IPS DF 6.9 (cell line): ENCODE data around the gene BMAL1.

ENCODE experiments used
- DNase-seq: peaks from one replicate; pipeline ENCODE4 v3.0.0-alpha.2; 2013; ENCODE audit warnings: low read depth, low spot score
- H3K27ac ChIP-seq: one replicate; pipeline ENCODE4 v1.5.1; 2013; ENCODE audit warnings: low read length, control low read depth
- H3K27me3 ChIP-seq: 2 replicates; pipeline ENCODE4 v1.6.1; 2013; ENCODE audit warnings: mild to moderate bottlenecking, low read length; ENCODE audit not compliant: control insufficient read depth, insufficient read depth
- H3K36me3 ChIP-seq: 2 replicates; pipeline ENCODE4 v1.6.1; 2013; ENCODE audit warnings: low read length; ENCODE audit not compliant: control insufficient read depth, insufficient read depth
- H3K4me1 ChIP-seq: 2 replicates; pipeline ENCODE4 v1.6.1; 2013; ENCODE audit warnings: low read length; ENCODE audit not compliant: control insufficient read depth, insufficient read depth
- H3K4me3 ChIP-seq: 2 replicates; pipeline ENCODE4 v1.5.1; 2013; ENCODE audit warnings: mild to moderate bottlenecking, low read length
- H3K9me3 ChIP-seq: 2 replicates; pipeline ENCODE4 v1.6.1; 2013; ENCODE audit warnings: low read length, inconsistent platforms; ENCODE audit not compliant: control insufficient read depth, insufficient read depth
- WGBS: extraction: QIAGEN DNeasy Blood & Tissue Kit; methylation state at CpG from one replicate; pipeline ENCODE4 v1.1.7; 2013; ENCODE audit warnings: mixed read lengths, missing lambda C conversion rate; ENCODE audit not compliant: insufficient read length, insufficient coverage; 5-methylcytosine and 5-hydroxymethylcytosine counted together

BMAL1 gene

GRCh38 chr11:13332124-13332523 is 54.5 kb downstream of the BMAL1 start:
- Histone ChIP-seq H3K9me3 (no peaks in the 10 kb centered on the region), H3K27me3 (no peaks in the 10 kb centered on the region), H3K36me3 (no peaks in the 10 kb centered on the region), H3K27ac (no peak overlapping the region), H3K4me3 (no peak overlapping the region), H3K4me1 (no peaks in the 10 kb centered on the region)
- no peak for DNase-seq
- WGBS = no CpG with 5 or more reads among the region's 1 CpG

- Histone ChIP-seq H3K36me3 (no peaks in the 10 kb centered on the region), H3K4me3 (no peak overlapping the region), H3K9me3 (no peaks in the 10 kb centered on the region), H3K4me1 (no peaks in the 10 kb centered on the region), H3K27ac (no peak overlapping the region), H3K27me3 (no peaks in the 10 kb centered on the region)
- no peak for DNase-seq
- WGBS = no CpG with 5 or more reads among the region's 7 CpGs
These were observed 55.9 kb downstream of the BMAL1 start for GRCh38 chr11:13333456-13333957.

GRCh38 chr11:13334034-13334786 is 56.6 kb downstream of the BMAL1 start:
- WGBS = no CpG with 5 or more reads among the region's 6 CpGs
- Histone ChIP-seq H3K4me3 (no peak overlapping the region), H3K9me3 (no peaks in the 10 kb centered on the region), H3K4me1 (no peaks in the 10 kb centered on the region), H3K27me3 (no peaks in the 10 kb centered on the region), H3K27ac (no peak overlapping the region), H3K36me3 (no peaks in the 10 kb centered on the region)
- no peak for DNase-seq

GRCh38 chr11:13335319-13335718 is 57.7 kb downstream of the BMAL1 start:
- no peaks in the 10 kb centered on the region for H3K36me3 ChIP-seq
- no peak overlapping the region for H3K4me3 ChIP-seq
- WGBS = no CpG with 5 or more reads among the region's 5 CpGs
- H3K27ac ChIP-seq = no peak overlapping the region
- H3K27me3 ChIP-seq = no peaks in the 10 kb centered on the region
- no peaks in the 10 kb centered on the region for H3K9me3 ChIP-seq
- DNase-seq = peak; percentile 43
- no peaks in the 10 kb centered on the region for H3K4me1 ChIP-seq

GRCh38 chr11:13336246-13336878 is 58.8 kb downstream of the BMAL1 start:
- no CpG with 5 or more reads among the region's 9 CpGs for WGBS
- no peak overlapping the region for H3K27ac ChIP-seq
- H3K27me3 ChIP-seq = no peaks in the 10 kb centered on the region
- no peaks in the 10 kb centered on the region for H3K9me3 ChIP-seq
- no peak overlapping the region for H3K4me3 ChIP-seq
- H3K36me3 ChIP-seq = no peaks in the 10 kb centered on the region
- DNase-seq = no peak
- no peaks in the 10 kb centered on the region for H3K4me1 ChIP-seq

DNA sequence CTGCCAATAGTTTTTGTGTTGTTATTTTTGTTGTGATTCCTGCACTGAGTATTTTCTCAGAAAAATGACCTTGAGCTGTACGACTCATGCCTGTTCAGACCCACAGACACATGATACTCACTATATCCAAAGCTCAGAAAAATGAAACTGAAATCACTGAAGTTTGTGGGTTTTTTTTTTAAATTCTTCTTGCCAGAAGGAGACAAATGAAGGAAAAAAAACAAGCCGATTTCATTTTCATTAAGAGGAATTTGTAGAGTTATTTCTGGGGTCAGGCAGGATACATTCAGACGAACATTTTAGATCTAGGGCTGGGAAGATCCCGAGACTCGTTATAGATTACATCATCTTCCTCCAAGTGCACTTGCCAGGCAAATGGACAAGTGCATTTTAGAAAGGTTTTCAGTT is 60.4 kb downstream of the BMAL1 start:
- no peaks in the 10 kb centered on the region for H3K4me1 ChIP-seq
- H3K27ac ChIP-seq = no peak overlapping the region
- no peak overlapping the region for H3K4me3 ChIP-seq
- no peaks in the 10 kb centered on the region for H3K9me3 ChIP-seq
- no peaks in the 10 kb centered on the region for H3K27me3 ChIP-seq
- no peak for DNase-seq
- H3K36me3 ChIP-seq = no peaks in the 10 kb centered on the region
- no CpG with 5 or more reads among the region's 5 CpGs for WGBS

GRCh38 chr11:13338427-13339069 is 61.0 kb downstream of the BMAL1 start:
- Histone ChIP-seq H3K4me3 (no peak overlapping the region), H3K27ac (no peak overlapping the region), H3K36me3 (no peaks in the 10 kb centered on the region), H3K9me3 (no peaks in the 10 kb centered on the region), H3K4me1 (no peaks in the 10 kb centered on the region), H3K27me3 (no peaks in the 10 kb centered on the region)
- WGBS = no CpG with 5 or more reads among the region's 9 CpGs
- DNase-seq = no peak

DNA sequence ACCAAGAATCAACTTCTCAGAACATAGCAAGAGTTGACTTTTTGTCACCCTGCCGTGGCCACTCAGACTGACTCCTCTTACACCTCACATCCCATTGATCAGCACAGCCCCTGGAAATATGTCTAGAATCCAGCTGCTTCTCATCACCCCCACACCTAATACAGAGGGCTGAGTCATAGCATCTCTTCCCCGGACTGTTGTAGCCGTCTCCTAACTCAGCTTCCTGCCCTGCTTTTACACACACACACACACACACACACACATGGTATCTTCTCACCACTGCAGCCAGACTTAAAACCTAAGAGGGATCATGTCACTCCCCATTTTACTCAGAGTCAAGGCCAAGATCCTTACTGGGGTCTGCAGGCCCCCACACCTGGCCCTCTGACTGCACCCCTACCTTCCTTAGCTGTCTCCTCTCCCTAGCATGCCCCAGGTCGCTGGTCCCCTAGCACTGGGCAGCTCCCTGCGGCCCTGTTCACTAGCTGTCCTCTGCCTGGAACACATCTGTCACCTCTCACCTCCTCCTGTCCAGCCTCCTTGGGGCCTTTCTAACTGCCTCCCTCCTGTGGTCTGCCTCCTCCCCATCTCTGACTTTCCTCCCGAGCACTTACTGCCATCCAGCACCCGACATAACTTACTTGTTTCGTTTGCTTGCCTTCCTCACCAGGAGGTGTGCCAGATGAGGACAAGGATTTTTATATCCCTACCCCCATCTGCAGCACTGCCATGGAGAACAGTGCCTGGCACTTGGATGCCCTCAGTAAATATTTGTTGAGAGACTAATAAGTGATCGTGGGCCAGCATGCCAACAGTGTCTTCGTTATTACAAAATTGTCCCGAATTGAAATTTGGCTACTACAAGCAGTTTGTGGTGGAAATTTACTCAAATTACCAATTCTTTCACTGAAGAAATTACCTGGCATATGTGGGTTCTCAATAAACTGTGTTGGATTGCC is 61.9 kb downstream of the BMAL1 start:
- no CpG with 5 or more reads among the region's 11 CpGs for WGBS
- H3K4me1 ChIP-seq = no peaks in the 10 kb centered on the region
- no peak overlapping the region for H3K27ac ChIP-seq

DNA sequence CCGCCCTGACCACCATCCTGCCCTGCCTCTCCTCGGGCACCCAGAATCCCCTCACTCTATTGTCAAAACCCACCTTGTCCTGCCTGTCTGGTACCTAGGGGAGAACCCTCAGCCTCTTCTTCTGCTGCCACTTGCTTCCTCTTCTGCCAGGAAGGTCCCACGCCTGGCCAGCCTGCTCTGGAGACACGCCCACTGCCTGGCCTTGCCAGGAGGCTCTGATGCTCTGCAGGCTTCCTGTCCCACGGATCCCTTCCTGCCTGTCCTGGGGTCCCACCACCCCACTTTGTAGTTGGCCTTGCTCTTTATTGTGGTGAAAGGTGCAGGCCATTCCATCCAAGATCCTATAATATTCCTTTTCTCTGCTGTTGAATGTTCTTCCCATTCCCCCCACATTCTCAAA is 63.4 kb downstream of the BMAL1 start:
- no peak overlapping the region for H3K4me3 ChIP-seq
- H3K27ac ChIP-seq = no peak overlapping the region
- no peaks in the 10 kb centered on the region for H3K27me3 ChIP-seq
- DNase-seq = no peak
- no CpG with 5 or more reads among the region's 5 CpGs for WGBS
- H3K9me3 ChIP-seq = no peaks in the 10 kb centered on the region
- H3K4me1 ChIP-seq = no peaks in the 10 kb centered on the region
- H3K36me3 ChIP-seq = no peaks in the 10 kb centered on the region

More for the DNA sequence above, 61.9 kb downstream of the BMAL1 start:
- DNase-seq = no peak
- H3K27me3 ChIP-seq = no peaks in the 10 kb centered on the region
- no peak overlapping the region for H3K4me3 ChIP-seq
- no peaks in the 10 kb centered on the region for H3K9me3 ChIP-seq
- H3K36me3 ChIP-seq = no peaks in the 10 kb centered on the region

GRCh38 chr11:13343067-13343466 is 65.5 kb downstream of the BMAL1 start:
- no peaks in the 10 kb centered on the region for H3K4me1 ChIP-seq
- no CpG with 5 or more reads among the region's 4 CpGs for WGBS
- no peak overlapping the region for H3K4me3 ChIP-seq
- H3K9me3 ChIP-seq = no peaks in the 10 kb centered on the region
- no peaks in the 10 kb centered on the region for H3K27me3 ChIP-seq
- DNase-seq = no peak
- no peak overlapping the region for H3K27ac ChIP-seq
- no peaks in the 10 kb centered on the region for H3K36me3 ChIP-seq
